ENCODE measurements around the gene VIL1.

VIL1 gene

DNA sequence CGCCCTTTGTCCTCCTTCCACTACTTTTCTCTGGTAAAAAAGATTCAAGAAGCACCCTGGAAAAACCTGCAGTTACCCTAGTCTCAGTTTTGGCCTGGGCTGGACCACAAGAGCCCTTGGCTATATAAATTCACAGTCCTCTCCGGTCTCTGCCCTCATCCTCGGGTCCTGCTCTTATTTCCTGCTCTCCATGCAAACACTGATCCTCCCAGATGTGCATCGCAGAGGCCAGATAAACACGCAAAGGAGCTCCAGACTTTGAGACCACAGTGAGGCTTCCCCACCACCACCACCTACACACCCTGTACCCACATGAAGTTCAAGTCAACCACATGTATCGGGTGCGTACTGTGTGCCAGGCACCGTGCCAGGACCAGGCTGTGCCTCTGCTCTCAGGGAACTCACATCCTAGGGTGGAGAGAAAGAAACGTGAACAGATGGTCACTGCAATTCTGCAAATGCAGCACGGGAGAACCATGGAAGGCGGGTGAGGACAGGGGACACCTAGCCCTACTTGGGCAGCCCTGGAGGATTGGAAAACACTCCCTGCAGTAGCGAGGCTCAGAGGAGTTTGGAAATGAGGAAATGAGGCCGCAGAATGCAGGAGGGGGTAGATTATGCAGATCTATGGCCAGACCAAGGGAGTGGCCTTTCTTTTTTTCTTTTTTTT lies 11.8 kb upstream of the VIL1 start:
- peak; percentile 82 for DNase-seq

DNA sequence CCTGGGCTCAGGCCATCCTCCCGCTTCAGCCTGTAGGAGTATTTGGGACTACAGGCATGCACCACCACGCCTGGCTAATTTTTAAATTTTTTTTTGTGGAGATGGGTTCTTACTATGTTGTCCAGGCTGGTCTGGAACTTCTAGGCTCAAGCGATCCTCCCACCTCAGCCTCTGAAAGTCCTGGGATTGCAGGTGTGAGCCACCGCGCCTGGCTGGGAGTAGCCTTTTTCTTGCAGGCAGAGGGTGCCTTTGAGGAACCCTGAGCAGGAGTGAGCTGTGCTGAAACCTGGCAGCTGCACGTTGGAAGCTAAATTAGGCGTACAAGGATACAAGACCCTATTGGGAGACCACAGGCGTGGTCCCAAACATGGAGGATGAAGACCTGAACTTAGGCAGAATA lies 11.2 kb upstream of the VIL1 start:
- DNase-seq, result no peak

DNA sequence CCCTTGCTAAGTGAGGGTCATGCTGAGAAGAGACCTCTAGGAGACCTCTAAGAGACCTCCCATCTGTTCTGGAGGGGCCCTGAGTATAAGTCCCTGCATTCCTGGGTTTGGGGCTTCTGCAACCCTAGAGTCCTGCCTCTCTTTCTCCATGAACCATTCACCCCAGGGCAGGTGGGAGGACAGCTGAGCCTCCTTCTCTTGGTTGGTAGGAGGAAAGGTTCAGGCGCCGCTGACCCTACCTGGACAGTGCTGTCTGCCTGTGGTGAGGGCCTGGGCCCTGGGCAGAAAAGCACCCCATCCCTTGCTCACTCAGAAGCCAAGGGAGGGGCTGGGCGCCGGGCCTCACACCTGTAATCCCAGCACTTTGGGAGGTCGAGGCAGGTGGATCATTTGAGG lies 604 bp upstream of the VIL1 start:
- DNase-seq, result no peak

DNA sequence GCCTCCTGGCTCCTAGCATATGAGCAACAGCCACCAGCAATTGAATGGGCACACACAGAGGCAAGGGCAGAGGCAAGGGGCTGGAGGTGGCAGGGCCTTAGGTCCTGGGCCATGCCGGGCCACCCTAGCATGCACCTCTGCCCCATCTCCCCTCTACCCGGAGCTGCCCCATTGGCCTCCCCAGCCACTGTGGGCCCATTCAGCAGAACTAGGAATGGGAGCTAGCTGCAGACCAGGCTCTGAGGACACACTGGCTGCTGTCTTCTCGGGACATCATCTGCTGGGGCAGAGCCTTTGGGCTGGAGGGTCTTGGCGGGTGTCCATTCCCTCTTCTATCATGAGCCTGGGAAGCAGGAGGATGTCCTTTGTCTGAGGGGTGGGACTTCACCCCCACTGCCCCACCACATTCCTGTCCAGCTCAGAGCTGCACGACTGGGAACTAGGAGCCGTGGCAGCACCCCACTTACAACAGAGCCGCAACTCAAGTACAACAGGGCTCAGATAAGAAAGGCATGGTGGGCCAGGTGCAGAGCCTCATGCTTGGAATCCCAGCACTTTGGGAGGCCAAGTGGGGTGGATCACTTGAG lies 800 bp downstream of the VIL1 start:
- DNase-seq, result no peak

DNA sequence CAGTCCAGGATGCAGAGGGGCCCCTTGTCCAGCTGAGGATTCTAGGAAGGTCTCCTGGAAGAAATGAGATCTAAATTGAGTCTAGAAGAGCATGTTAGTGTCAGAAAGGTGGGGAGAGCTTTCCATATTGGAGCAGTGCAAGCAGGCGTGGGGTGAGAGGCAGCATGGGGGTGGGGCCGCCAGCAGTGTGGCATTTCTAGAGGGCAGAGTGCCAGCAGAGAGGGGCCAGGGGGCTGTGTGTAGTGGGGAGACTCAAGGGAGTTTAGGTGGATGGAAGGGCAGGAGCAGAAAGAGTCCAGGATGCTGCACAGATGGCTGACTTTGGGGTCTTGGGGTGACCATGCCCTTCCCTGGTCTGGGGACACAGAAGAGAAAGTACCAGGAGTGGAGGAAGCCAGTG lies 2.1 kb downstream of the VIL1 start:
- DNase-seq, result no peak

DNA sequence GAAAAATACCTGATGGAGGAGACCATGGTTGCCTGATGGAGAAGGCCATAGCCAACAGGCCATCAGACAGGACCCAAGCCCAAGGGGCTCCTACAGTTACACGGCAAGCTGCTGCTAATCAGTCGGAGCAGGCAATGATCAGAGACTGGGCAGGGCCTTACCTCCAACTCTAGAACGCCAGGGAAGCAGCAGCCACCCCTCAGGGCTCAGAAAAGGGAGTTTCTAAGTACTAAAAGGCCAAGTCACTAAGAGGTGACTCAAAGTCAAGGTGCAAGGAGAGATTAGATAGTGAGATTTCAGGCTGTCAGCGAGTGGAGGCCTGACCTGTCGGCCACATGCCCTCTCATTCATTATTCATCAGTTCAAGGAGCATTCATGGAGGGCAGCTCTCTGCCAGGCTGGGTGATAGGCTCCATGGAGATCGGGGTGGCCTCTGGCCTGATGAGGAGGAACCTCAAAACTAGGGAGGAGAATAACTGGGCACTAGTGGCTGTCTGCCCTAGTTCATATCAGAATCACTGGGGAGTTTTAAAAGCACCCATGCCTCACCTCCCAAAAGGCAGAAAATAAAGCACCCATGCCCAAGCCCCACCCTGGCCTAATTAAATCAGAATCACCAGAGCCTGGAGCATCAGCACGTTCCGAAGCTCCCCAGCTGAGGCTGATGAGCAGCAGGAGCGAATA lies 3.6 kb downstream of the VIL1 start:
- DNase-seq, result no peak

DNA sequence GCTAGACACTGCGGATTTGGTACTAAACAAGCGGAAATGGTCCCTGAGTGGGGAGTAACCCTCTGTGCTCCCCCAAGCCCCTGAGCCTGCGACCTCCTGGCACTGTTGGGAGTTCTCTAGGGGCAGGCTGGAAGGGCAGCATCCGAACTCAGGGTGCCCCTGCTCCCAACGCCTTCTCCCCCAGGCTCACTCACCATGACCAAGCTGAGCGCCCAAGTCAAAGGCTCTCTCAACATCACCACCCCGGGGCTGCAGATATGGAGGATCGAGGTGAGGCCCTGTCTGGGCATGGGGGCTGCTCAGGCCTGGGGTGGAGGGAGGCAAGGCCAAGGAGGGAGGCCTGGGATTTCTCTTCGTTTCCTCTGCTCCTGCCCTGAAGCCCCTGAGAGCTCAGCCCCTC lies 4.7 kb downstream of the VIL1 start:
- DNase-seq, result no peak

DNA sequence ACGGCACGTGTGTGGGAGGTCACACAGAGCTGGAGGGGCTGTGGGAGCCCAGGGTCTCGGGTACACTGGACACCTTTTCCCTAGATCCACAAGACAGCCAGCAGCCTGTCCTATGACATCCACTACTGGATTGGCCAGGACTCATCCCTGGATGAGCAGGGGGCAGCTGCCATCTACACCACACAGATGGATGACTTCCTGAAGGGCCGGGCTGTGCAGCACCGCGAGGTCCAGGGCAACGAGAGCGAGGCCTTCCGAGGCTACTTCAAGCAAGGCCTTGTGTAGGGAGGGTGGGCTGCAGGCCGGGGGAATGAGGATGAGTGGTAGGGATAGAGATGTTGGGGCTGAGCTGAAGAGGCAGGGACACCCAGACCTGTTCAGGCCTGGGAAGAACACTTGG lies 6.6 kb downstream of the VIL1 start:
- no peak for DNase-seq

DNA sequence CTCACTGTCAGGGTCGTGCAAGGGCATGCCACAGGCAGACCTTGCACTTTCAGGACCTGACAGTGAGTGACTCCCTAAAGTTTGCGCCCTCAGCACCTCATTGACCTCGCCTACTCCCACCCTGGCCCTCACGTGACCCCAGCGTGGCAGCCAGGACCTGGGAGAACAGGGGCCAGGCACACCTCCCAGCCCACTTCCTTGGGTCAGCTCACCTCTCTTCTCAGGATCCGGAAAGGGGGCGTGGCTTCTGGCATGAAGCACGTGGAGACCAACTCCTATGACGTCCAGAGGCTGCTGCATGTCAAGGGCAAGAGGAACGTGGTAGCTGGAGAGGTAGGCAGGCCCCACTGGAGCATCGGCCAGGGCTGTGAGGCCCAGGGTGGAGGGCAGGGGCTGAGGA lies 8.8 kb downstream of the VIL1 start:
- no peak for DNase-seq

DNA sequence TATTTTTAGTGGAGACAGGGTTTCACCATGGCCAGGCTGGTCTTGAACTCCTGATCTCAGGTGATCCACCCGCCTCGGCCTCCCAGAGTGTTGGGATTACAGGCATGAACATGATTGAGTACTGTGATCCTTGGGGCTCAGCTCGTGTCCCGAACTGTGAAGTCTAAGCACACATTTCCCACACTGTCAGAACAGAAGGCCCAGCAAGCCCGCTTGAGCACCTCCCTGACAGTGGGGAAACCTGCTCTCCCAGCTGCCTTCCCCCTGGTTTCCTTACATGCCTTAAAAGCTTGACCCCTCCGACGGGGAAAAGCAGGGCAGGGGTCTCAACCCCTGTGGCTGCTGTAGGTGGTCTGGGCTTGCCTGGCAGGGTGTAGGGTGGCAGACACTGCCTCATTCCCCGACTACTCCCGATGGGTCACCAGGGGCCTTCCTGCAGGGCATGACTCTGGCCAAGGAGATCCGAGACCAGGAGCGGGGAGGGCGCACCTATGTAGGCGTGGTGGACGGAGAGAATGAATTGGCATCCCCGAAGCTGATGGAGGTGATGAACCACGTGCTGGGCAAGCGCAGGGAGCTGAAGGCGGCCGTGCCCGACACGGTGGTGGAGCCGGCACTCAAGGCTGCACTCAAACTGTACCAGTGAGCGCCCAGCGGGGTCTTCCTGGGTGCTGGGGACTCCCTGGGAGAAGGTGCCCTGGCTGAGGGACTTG lies 10.1 kb downstream of the VIL1 start:
- no peak for DNase-seq

DNA sequence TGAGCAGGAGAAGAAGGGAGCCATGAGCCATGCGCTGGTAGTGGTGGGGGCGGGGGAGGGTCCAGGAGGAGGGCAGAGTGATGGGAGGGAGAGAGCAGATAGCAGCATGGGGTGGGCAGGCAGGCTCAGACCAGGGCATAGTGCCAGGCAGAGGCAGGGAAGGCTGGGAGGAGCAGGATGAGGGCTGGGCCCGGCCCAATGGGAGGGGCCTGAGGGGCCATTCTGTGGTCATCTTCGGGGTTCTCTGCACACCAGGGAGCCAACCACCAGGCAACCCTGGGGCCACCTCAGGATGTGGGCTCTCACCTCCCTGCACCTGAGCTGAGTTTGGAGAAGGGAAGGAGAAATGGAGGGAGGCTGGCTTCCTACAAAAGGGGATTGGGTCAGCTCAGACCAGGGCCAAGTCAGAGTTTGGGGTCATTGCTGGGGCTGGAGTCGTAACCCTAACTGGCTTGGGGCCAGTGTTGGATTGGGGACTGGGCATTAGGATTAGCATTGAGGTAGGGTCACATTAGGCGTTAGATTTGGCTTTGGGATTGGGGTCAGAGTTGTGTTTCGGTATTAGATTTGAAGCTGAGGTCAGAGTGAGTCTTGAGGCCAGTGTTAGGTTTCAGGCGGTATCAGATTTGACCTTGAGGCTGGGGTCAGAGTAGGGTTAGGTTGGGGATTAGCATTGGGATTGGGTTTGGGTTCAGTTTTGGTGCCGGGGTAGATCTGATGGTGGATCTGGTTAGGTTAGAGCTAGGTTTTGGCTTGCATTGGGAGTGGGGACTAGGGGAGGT lies 11.2 kb downstream of the VIL1 start:
- no peak for DNase-seq

DNA sequence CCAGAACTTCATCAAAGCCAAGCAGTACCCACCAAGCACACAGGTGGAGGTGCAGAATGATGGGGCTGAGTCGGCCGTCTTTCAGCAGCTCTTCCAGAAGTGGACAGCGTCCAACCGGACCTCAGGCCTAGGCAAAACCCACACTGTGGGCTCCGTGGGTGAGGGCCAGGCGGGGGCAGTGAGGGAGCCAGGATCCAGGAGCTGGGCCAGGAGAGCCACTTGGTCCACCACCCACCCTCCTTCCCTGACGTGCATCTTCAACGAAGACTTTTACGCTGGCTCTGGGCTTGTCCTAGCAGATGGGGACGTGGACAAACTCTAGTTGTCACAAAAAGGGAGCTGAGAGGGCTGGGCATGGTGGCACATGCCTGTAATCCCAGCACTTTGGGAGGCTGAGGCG lies 11.8 kb downstream of the VIL1 start:
- DNase-seq, result no peak

DNA sequence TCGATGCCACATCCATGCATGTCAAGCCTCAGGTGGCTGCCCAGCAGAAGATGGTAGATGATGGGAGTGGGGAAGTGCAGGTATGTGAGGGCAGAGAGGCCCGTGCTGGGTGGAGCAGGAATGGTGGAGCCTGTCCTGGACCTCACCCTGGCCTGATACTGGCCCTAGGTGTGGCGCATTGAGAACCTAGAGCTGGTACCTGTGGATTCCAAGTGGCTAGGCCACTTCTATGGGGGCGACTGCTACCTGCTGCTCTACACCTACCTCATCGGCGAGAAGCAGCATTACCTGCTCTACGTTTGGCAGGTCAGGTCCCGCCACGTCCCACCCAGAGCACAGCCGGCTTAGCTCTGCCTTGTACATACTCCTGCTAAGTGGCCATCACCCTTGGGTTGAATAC lies 13.0 kb downstream of the VIL1 start:
- no peak for DNase-seq

DNA sequence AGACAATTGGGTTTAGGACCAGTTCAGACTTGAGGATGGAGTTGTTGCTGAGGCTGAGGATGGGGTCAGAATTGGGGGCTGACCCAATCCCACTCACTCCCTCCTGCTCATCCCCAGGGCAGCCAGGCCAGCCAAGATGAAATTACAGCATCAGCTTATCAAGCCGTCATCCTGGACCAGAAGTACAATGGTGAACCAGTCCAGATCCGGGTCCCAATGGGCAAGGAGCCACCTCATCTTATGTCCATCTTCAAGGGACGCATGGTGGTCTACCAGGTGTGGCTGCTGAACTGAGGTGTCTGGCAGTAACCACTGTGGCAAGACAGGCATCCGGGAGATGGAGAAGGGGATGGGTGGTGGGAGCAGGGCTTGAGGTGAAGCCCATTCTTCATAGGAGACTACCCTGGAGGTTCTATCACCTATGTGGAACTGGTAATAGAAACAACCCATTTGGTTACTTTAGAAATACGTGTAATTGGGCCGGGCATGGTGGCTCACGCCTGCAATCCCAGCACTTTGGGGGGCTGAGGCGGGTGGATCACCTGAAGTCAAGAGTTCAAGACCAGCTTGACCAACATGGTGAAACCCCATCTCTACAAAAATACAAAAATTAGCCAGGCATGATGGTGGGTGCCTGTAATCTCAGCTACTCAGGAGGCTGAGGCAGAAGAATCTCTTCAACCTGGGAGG lies 13.9 kb downstream of the VIL1 start:
- DNase-seq, result no peak

DNA sequence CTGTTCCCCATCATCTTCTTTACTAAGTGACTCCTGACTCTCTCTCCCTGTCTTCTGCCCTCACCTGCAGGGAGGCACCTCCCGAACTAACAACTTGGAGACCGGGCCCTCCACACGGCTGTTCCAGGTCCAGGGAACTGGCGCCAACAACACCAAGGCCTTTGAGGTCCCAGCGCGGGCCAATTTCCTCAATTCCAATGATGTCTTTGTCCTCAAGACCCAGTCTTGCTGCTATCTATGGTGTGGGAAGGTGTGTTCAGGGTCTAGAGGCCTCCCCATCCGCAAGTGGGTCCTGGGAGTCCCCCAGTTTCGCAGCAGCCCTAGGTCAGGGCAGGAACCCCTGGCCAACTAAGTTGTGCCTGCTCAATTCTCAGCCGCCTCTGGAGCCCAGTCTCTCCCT lies 15.5 kb downstream of the VIL1 start:
- no peak for DNase-seq

DNA sequence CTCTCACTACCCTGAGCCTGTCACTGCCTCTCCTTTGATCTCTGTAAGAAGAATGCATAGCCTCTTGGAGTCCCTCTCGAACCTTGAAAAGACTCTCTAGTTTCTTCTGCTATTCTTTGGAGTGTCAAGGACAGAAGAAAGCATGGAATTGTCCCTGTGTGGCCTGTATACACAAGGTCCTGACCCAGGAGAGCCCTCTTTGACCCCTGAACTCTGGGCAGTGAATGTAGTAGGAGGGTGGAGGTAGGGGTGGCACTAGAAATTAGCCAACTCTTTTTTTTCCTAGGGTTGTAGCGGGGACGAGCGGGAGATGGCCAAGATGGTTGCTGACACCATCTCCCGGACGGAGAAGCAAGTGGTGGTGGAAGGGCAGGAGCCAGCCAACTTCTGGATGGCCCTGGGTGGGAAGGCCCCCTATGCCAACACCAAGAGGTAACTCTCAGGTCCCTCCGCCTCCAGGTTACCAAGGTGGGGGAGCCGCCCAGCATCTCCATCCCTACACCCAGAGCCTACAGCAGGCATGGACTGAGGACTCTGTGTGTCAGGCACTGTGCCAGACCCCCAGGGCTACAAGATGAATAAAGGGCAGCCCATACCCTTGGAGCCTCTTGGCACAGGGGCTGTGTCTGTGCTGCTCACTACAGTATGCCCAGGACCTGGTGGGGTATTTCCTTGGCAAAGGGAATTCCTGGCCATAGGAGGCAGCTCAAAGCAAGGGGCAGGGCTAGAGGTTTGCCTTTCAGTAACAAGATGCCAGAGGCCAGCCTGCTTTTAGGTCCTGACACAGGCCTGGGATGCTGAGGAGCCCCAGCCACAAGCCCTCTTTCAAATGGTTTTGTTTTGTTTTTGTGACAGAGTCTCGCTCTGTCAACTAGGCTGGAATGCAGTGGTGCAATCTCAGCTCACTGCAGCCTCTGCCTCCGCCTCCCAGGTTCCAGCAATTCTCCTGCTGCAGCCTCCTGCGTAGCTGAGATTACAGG lies 16.4 kb downstream of the VIL1 start:
- DNase-seq, result no peak

DNA sequence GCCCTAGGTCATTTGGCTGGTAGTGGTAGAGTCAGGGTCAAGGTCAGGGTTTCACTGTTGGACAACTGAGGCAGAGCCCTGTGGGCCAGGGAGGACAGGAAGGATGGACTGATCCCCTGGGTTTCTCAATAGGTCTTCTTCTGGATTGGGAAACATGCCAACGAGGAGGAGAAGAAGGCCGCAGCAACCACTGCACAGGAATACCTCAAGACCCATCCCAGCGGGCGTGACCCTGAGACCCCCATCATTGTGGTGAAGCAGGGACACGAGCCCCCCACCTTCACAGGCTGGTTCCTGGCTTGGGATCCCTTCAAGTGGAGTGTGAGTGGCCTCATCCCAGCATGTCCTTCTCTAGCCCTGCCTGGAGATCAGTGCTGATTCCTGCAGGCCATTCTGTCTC lies 18.1 kb downstream of the VIL1 start:
- DNase-seq, result no peak

DNA sequence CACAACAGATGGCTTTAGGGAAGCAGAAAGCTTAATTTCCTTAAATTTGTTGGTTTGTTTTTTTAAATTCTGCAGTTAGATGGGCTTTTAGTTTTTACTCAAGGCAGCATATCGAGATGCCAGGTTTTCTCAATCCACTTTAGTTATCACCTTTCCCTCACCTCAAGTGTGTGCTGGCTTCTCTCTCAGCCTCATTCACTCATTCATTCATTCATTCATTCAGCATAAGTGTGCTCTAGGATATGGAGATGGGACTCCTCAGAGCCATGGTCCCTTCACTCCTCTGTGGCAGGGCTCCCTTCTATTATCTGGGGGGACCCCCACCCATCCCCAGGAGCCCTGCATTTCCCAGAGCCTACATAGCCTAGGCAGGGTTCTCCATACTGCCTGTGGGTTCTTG lies 19.0 kb downstream of the VIL1 start:
- DNase-seq, result no peak

DNA sequence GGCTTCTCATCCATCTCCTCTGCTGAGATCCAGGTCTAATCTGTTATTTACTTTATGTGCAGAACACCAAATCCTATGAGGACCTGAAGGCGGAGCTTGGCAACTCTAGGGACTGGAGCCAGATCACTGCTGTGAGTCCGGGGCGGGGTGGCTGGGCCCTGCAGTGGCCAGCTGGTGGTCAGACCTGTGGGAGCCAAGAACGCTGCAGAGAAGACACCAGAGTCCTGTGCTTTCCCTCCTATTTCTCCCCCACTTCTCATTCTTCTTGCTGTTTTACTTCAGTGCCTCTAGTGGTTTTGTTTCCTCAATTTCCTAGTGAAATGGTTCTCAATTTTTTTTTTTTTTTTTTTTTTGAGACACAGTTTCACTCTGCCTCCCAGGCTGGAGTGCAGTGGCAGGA lies 19.7 kb downstream of the VIL1 start:
- DNase-seq, result no peak

DNA sequence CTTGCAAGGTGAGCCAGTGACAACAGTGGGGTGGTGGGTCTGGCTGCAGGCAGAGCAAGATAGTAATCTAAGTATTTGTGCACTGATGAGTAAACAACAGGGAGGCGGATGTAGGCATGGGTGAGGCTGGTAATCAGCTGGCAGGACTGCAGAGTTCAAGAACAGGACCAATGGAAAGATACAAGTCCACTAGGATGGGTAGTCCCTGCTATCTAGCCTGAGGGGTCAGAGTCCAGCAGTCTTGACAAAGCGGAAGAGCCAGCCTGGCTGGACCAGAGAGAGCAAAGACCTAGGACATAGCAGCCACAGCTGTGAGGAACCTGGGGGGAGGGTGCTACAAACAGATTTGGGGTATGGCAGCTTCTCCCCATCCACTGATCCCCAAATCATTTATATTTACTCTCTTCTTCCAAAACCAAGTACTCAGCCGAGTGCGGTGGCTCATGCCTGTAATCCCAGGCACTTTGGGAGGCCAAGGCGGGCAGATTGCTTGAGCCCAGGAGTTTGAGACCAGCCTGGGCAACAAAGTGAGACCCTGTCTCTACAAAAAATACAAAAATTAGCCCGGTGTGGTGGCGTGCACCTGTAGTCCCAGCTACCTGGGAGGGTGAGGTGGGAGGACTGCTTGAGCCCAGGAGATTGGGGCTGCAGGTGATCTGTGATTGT lies 25.9 kb downstream of the VIL1 start:
- DNase-seq, result no peak

DNA sequence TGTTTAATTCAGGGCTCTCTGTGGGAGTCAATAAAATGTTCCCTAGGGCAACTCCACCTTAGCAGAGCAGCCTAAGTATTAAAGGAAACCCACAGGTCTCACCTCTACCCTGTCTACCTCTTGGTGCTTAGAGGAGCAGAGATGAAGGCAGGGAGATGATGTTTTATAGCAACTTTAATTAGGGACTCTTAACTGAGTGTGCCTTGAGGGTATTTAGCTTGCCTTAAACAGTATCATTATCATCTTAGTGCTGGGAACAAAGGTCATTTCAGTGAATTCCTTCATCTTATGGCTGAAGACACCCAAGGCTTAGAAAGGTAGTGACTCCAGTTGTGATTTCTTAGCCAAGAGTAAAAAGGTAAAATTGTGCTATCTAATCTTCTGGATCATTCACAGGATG lies 26.7 kb downstream of the VIL1 start:
- no peak for DNase-seq

Measured in DMS 273 treated with DMSO at 0.1 percent for 48 hours (cell line).